A549 treated with dexamethasone at 1 μM for 4 hours (cell line): ENCODE measurements around the gene ATP5PD. TPM values are rescaled to one million over a fixed set of nuclear protein-coding genes. Genes with fewer than 3 reads are reported as not detected.

ENCODE experiments used
- total RNA-seq: library from RNA; stranded (reverse); fragments of 200-300 nt; extraction: Qiagen RNA extraction; gene quantifications from 5 replicates; pipeline ENCODE4 v1.2.3, GENCODE V29; 2022

The ATP5PD gene
- 441 to 627 TPM (median 467 TPM) in 5 replicates for total RNA-seq

GRCh38 chr17:75046407-75047289, at the start of gene ATP5PD, which contains the start of gene KCTD2:
ATP5PD (minus strand) TSS chr17:75046969; CDS start chr17:75042650, 4,319 bp downstream.
KCTD2 (plus strand) TSS chr17:75047225; CDS start chr17:75047251, 26 bp downstream.

DNA sequence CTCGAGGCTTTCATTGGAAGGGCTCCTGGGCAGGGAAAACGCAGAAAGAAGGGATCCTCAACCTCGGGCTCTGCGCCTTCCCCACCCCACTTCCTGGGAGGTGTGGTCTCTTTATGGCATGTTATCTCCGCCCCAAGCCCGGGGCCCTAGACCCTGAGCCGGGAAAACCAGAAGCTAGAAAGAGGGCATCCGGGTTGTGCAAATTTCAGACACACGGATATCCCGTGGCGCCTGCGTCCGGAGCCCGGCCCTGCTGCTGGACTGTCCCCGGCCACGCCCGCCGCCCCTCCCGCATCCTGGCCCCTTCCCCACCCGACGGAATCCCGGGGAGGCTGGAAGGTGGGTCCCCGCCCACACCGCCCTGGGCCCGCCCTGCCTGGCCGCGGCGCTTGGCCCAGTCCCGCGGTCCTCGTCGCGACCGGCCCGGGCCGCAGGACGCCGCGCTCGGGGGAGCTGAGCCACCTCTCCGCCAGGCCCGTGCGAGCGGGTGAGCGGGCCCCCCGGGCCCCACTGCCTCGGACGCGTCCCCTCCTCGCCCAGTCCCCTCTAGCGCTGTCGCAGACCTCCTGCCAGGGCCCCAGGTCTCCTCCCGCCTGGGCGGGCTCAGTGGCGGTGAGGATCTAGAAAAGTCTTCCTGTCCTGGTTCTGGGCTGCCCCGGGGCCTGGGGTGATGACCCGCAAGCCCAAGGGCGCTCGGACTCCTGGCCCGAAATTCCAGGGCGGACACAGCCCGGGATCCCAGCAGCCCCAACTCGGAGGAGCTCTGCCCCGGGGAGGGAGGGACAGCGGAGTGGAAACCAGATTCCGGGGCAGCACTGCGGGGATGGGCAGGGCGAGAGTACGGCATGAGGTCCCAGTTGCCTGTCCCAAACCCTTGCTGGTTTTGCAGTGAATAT, 41.0 kb upstream of the ATP5PD start, which contains the start of gene SLC16A5:
TSS of gene SLC16A5 (plus strand) at position 397 of the 896 bp plus-strand sequence. CDS start 5,683 bp downstream, outside the sequence.

GRCh38 chr17:75012346-75013091, 34.2 kb downstream of the ATP5PD start, which contains the start of gene MRPL58:
MRPL58 (plus strand) TSS chr17:75012670; CDS start chr17:75012687, 17 bp downstream.

Other genes starting within 250 kb of the ATP5PD start
- 0.06 to 0.40 TPM (median 0.18 TPM) in 5 replicates for gene GRIN2C, start 187.1 kb downstream of the ATP5PD start, total RNA-seq
- 43.0 to 66.9 TPM (median 58.2 TPM) in 5 replicates for gene FDXR, start 174.0 kb downstream of the ATP5PD start, total RNA-seq
- gene FADS6, start 153.3 kb downstream of the ATP5PD start, total RNA-seq, result 0.03 TPM in 1 of 5 replicates, not detected in the others
- gene USH1G, start 123.7 kb downstream of the ATP5PD start, total RNA-seq, result 0.06 to 0.15 TPM (median 0.12 TPM) in 5 replicates
- gene OTOP2, start 122.7 kb downstream of the ATP5PD start, total RNA-seq, result 0.04 to 0.09 TPM (median 0.06 TPM) in 4 of 5 replicates, not detected in the other
- gene OTOP3, start 111.1 kb downstream of the ATP5PD start, total RNA-seq, result not detected in 5 replicates
- 15.4 to 22.7 TPM (median 20.5 TPM) in 5 replicates for gene HID1, start 74.2 kb downstream of the ATP5PD start, total RNA-seq
- gene CDR2L, start 59.3 kb downstream of the ATP5PD start, total RNA-seq, result 61.8 to 95.0 TPM (median 90.1 TPM) in 5 replicates
- 75.2 to 81.8 TPM (median 75.7 TPM) in 5 replicates for gene MRPL58, start 34.3 kb downstream of the ATP5PD start, total RNA-seq
- gene KCTD2, start 256 bp upstream of the ATP5PD start, total RNA-seq, result 28.7 to 33.4 TPM (median 32.0 TPM) in 5 replicates
- gene SLC16A5, start 41.0 kb upstream of the ATP5PD start, total RNA-seq, result 18.7 to 33.7 TPM (median 28.8 TPM) in 5 replicates
- 15.6 to 21.9 TPM (median 16.6 TPM) in 5 replicates for gene ARMC7, start 63.0 kb upstream of the ATP5PD start, total RNA-seq
- gene NT5C, start 84.8 kb upstream of the ATP5PD start, total RNA-seq, result 87.1 to 129 TPM (median 120 TPM) in 5 replicates
- gene JPT1, start 107.5 kb upstream of the ATP5PD start, total RNA-seq, result 672 to 869 TPM (median 737 TPM) in 5 replicates
- 381 to 425 TPM (median 407 TPM) in 5 replicates for gene SUMO2, start 136.0 kb upstream of the ATP5PD start, total RNA-seq
- 81.9 to 92.7 TPM (median 88.3 TPM) in 5 replicates for gene NUP85, start 158.7 kb upstream of the ATP5PD start, total RNA-seq
- 17.2 to 30.2 TPM (median 25.7 TPM) in 5 replicates for gene GGA3, start 214.6 kb upstream of the ATP5PD start, total RNA-seq
- 144 to 167 TPM (median 154 TPM) in 5 replicates for gene MRPS7, start 214.9 kb upstream of the ATP5PD start, total RNA-seq
- gene MIF4GD, start 224.3 kb upstream of the ATP5PD start, total RNA-seq, result 32.6 to 35.4 TPM (median 33.3 TPM) in 5 replicates
- gene SLC25A19, start 242.5 kb upstream of the ATP5PD start, total RNA-seq, result 13.9 to 16.2 TPM (median 15.3 TPM) in 5 replicates